Epithelial cell of esophagus (primary cell): ENCODE results near the gene OTOS.

Source experiments
- DNase-seq: peaks from one replicate; pipeline ENCODE4 v3.0.0; 2010; ENCODE audit warnings: low read depth
- H3K4me3 ChIP-seq: 2 replicates; pipeline ENCODE4 v1.5.1; 2011; ENCODE audit warnings: mild to moderate bottlenecking, low read length, control low read depth
- CTCF ChIP-seq: IDR thresholded peaks from 2 replicates; pipeline ENCODE4 v1.5.1; 2011; ENCODE audit warnings: low read depth, mild to moderate bottlenecking, low read length, control low read depth, inconsistent platforms; ENCODE audit not compliant: insufficient read depth; ENCODE audit errors: missing control alignments

OTOS gene

GRCh38 chr2:240174496-240174895 lies 34.0 kb upstream of the OTOS start:
- no peak overlapping the region for H3K4me3 ChIP-seq
- no peak for TF ChIP-seq CTCF
- DNase-seq, result no peak

- H3K4me3 ChIP-seq, result no peak overlapping the region
- no peak for DNase-seq
- TF ChIP-seq CTCF, result no peak
Measured at GRCh38 chr2:240172071-240172895, 31.8 kb upstream of the OTOS start.

GRCh38 chr2:240170883-240171282 lies 30.4 kb upstream of the OTOS start:
- no peak for TF ChIP-seq CTCF
- no peak for DNase-seq
- H3K4me3 ChIP-seq, result no peak overlapping the region

GRCh38 chr2:240170354-240170735 lies 29.9 kb upstream of the OTOS start:
- DNase-seq, result no peak
- no peak overlapping the region for H3K4me3 ChIP-seq
- TF ChIP-seq CTCF, result no peak

GRCh38 chr2:240169486-240170353 lies 29.3 kb upstream of the OTOS start:
- no peak overlapping the region for H3K4me3 ChIP-seq
- TF ChIP-seq CTCF, result no peak
- DNase-seq, result no peak

GRCh38 chr2:240168546-240169361 lies 28.3 kb upstream of the OTOS start:
- no peak overlapping the region for H3K4me3 ChIP-seq
- TF ChIP-seq CTCF, result no peak
- DNase-seq, result no peak
